BLaER1 (cell line): ENCODE measurements around the gene C16orf82.

Experiments
- H3K27ac ChIP-seq: shearing (Covaris generic); formaldehyde crosslinking; 2 replicates; pipeline ENCODE4 v1.8.1; 2022
- H3K27me3 ChIP-seq: shearing (Covaris generic); formaldehyde crosslinking; 2 replicates; pipeline ENCODE4 v1.8.1; 2022
- H3K36me3 ChIP-seq: shearing (Covaris generic); formaldehyde crosslinking; 2 replicates; pipeline ENCODE4 v1.8.1; 2022
- H3K4me1 ChIP-seq: shearing (Covaris generic); formaldehyde crosslinking; 2 replicates; pipeline ENCODE4 v1.8.1; 2022
- H3K4me2 ChIP-seq: shearing (Covaris generic); formaldehyde crosslinking; 2 replicates; pipeline ENCODE4 v1.8.1; 2022
- H3K4me3 ChIP-seq: shearing (Covaris generic); formaldehyde crosslinking; 2 replicates; pipeline ENCODE4 v1.8.1; 2022
- H3K9ac ChIP-seq: shearing (Covaris generic); formaldehyde crosslinking; 2 replicates; pipeline ENCODE4 v1.8.1; 2022
- H3K9me3 ChIP-seq: shearing (Covaris generic); formaldehyde crosslinking; 2 replicates; pipeline ENCODE4 v1.8.1; 2022
- H4K20me1 ChIP-seq: shearing (Covaris generic); formaldehyde crosslinking; 2 replicates; pipeline ENCODE4 v1.8.1; 2022
- Cebpa-rat ChIP-seq: shearing (Covaris generic); IDR thresholded peaks from 2 replicates; pipeline ENCODE4 v1.8.1; 2022

The C16orf82 gene

DNA sequence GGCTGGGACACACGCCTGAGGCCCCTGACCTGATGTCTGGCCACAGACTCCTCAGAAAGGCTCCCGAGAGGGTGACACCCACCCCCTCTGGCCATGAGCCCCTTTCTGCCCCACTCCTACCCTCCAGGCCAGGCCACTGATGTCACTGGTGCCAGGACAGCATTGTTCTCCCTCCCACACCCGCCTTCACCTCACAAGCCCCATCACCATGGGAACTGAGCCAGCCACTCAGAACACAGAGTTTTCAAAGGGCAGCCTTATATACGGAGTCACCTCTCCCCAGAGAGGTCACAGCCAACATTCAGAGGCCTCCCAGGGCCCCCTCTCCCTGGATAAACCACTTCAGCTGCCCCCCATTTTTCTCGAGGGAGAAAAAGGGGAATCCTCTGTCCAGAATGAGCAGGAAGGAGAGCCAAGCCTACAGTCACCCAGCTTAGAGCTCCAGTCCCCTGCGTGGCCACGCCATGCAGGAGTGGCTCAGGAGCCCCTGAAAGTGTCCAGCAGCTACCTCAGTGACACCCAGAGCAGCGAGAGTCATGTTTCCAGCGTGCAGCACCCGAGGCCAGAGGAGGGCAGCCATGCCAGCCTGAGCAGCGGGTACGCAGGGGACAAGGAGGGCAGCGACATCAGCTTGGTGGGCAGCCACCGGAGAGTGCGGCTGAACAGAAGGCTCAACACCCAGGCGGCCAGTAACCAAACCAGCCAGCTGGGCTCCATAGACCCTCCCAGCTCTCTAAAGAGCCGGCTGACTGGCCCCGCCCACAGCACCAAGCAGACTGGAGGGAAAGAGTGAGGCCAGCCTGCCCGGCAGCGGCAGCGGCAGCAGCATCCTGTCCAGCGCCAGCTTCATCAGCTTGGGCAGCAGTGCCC is at the start of gene C16orf82:
TSS of gene C16orf82 (plus strand) at position 260 of the 870 bp plus-strand sequence.
- no peak for TF ChIP-seq Cebpa-rat
- Histone ChIP-seq H3K4me3 (no peak within 1 kb of the TSS), H4K20me1 (no peaks in the 10 kb centered on the region), H3K4me1 (no peaks in the 10 kb centered on the region), H3K9ac (no peak within 1 kb of the TSS), H3K27me3 (no peaks in the 10 kb centered on the region), H3K4me2 (no peak within 1 kb of the TSS), H3K27ac (no peak within 1 kb of the TSS), H3K36me3 (no peaks in the 10 kb centered on the region), H3K9me3 (0 out of 2 replicates have a peak, but pooled peaks cover 5% of the 10 kb centered on the region)

- Histone ChIP-seq H3K4me1 (no peaks in the 10 kb centered on the region), H3K27me3 (no peaks in the 10 kb centered on the region), H3K27ac (no peak overlapping the region), H3K4me3 (no peak overlapping the region), H3K9ac (no peak overlapping the region), H3K36me3 (no peaks in the 10 kb centered on the region), H3K4me2 (no peak overlapping the region), H3K9me3 (peaks cover 35% of the 10 kb centered on the region), H4K20me1 (no peaks in the 10 kb centered on the region)
- no peak for TF ChIP-seq Cebpa-rat
Observed at GRCh38 chr16:27020031-27020430, 46.7 kb upstream of the C16orf82 start.

- no peak overlapping the region for H3K9ac ChIP-seq
- peaks cover 31% of the 10 kb centered on the region for H3K9me3 ChIP-seq
- H4K20me1 ChIP-seq = no peaks in the 10 kb centered on the region
- no peak overlapping the region for H3K4me2 ChIP-seq
- H3K4me1 ChIP-seq = no peaks in the 10 kb centered on the region
- no peak for TF ChIP-seq Cebpa-rat
- H3K27me3 ChIP-seq = no peaks in the 10 kb centered on the region
- no peaks in the 10 kb centered on the region for H3K36me3 ChIP-seq
- H3K27ac ChIP-seq = no peak overlapping the region
- no peak overlapping the region for H3K4me3 ChIP-seq
Observed at GRCh38 chr16:27024010-27024409, 42.7 kb upstream of the C16orf82 start.

DNA sequence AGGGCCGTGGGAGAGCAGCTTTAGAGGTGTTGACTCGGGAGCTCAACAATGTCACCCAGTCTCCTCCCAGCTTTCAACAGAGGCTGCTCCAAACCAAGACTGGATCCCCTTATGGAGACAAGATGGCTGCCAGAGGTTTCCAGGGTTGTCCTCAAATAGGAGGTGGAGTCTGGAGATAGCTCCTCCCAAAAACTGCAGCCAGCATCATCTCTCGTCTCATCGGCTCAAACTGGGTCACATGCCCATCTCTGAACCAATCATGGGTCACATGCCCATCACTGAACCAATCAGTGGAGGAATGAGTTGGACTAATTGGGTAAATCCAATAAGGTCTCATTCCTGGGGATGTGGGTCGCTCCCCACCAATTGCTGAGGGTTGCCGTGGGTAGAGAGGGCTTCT is 41.1 kb upstream of the C16orf82 start:
- H3K4me1 ChIP-seq = no peaks in the 10 kb centered on the region
- no peak overlapping the region for H3K27ac ChIP-seq
- no peak for TF ChIP-seq Cebpa-rat
- H4K20me1 ChIP-seq = no peaks in the 10 kb centered on the region
- H3K27me3 ChIP-seq = no peaks in the 10 kb centered on the region
- H3K36me3 ChIP-seq = no peaks in the 10 kb centered on the region
- peaks cover 23% of the 10 kb centered on the region for H3K9me3 ChIP-seq
- H3K9ac ChIP-seq = no peak overlapping the region
- H3K4me3 ChIP-seq = no peak overlapping the region
- H3K4me2 ChIP-seq = no peak overlapping the region

- no peaks in the 10 kb centered on the region for H3K4me1 ChIP-seq
- no peak overlapping the region for H3K27ac ChIP-seq
- peaks cover 18% of the 10 kb centered on the region for H3K9me3 ChIP-seq
- no peak overlapping the region for H3K4me2 ChIP-seq
- TF ChIP-seq Cebpa-rat = no peak
- H3K36me3 ChIP-seq = no peaks in the 10 kb centered on the region
- H3K27me3 ChIP-seq = no peaks in the 10 kb centered on the region
- H4K20me1 ChIP-seq = no peaks in the 10 kb centered on the region
- H3K4me3 ChIP-seq = no peak overlapping the region
- no peak overlapping the region for H3K9ac ChIP-seq
Observed at GRCh38 chr16:27027971-27028370, 38.8 kb upstream of the C16orf82 start.

DNA sequence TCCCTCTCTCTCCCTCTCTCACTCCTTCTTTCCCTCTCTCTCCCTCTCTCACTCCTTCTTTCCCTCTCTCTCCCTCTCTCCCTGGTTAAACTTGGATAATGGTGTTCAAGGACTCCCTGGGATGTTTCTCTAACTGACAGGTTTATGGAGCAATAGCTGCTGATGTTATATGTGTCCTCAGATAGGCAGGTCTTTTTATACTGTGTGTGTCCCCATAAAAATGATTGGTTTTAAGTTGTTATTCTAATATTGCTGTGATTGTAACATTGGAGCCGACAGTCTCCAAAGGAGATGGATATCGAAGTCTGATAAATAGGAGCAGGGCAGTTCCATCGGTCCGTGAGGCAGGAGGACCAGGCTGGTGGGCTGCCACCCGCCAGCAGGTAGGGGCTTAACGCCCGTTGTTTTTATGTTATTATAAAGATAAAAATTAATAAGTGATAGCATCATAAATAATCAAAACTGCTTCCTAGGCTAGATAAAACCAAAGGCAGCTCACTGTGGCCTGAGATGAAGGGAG is 38.1 kb upstream of the C16orf82 start:
- TF ChIP-seq Cebpa-rat = no peak
- Histone ChIP-seq H3K36me3 (no peaks in the 10 kb centered on the region), H3K4me2 (no peak overlapping the region), H3K27me3 (no peaks in the 10 kb centered on the region), H3K4me3 (no peak overlapping the region), H4K20me1 (no peaks in the 10 kb centered on the region), H3K27ac (no peak overlapping the region), H3K9me3 (peaks cover 11% of the 10 kb centered on the region; the same call in 1 of the 2 replicates), H3K9ac (no peak overlapping the region), H3K4me1 (no peaks in the 10 kb centered on the region)

- Histone ChIP-seq H3K4me2 (no peak overlapping the region), H3K27me3 (no peaks in the 10 kb centered on the region), H3K36me3 (no peaks in the 10 kb centered on the region), H3K4me3 (no peak overlapping the region), H4K20me1 (no peaks in the 10 kb centered on the region), H3K27ac (no peak overlapping the region), H3K9ac (no peak overlapping the region), H3K4me1 (no peaks in the 10 kb centered on the region), H3K9me3 (peaks cover 2% of the 10 kb centered on the region; the same call in 1 of the 2 replicates)
- TF ChIP-seq Cebpa-rat = no peak
Observed at GRCh38 chr16:27029525-27029924, 37.2 kb upstream of the C16orf82 start.

DNA sequence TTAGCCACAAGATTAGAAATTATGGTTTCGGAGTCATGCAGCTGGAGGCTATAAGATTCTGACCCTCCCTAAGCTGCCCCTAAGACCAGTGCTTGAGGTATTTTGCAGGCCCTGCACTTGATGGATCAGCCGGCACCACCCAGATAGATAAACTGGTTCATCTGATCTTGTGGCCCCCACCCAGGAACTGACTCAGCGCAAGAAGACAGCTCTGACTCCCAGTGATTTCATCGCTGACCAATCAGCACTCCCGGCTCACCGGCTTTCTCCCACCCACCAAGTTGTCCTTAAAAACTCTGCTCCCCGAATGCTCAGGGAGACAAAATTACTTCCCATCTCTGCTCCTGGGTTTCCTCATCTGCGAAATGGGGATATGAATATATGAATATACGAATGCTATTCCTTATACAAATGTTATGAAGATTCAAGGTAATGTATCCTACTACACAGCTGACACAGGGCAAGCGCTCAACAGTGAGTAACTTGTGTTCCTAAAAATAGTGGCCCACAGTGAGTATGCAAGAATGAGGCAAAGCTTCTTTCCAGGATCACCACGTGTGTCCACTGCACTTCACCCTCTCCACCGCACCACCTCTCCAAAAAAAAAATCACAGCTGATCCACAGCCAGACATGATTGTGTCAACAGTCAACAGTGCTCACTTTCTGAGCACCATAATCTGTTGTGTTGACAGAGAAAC is 33.3 kb upstream of the C16orf82 start:
- H4K20me1 ChIP-seq = no peaks in the 10 kb centered on the region
- no peak overlapping the region for H3K27ac ChIP-seq
- H3K4me3 ChIP-seq = no peak overlapping the region
- no peaks in the 10 kb centered on the region for H3K27me3 ChIP-seq
- H3K36me3 ChIP-seq = no peaks in the 10 kb centered on the region
- no peak overlapping the region for H3K9ac ChIP-seq
- H3K4me1 ChIP-seq = no peaks in the 10 kb centered on the region
- H3K9me3 ChIP-seq = no peaks in the 10 kb centered on the region
- no peak overlapping the region for H3K4me2 ChIP-seq
- no peak for TF ChIP-seq Cebpa-rat

DNA sequence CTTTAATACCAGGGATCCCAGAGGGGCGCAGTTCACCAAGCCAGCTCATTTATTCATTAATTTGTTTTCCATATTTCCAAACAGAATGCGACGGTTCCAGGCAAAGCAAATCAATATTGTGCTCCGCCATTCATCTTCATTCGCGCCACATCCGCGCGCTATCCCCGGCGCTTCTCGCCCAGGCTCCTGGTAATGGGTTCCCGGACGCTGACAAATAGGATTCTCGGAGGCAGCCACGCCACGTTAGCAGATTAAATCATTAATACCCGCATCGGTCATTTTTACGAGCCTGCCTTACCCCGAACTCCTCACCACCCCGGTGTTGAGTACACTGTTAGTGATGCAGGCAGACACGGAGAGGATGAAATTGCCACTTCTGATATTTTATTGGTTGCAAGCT is 26.0 kb upstream of the C16orf82 start:
- no peak overlapping the region for H3K4me3 ChIP-seq
- no peak overlapping the region for H3K4me2 ChIP-seq
- no peaks in the 10 kb centered on the region for H3K4me1 ChIP-seq
- no peak overlapping the region for H3K9ac ChIP-seq
- no peaks in the 10 kb centered on the region for H4K20me1 ChIP-seq
- no peak overlapping the region for H3K27ac ChIP-seq
- no peaks in the 10 kb centered on the region for H3K27me3 ChIP-seq
- no peak for TF ChIP-seq Cebpa-rat
- no peaks in the 10 kb centered on the region for H3K36me3 ChIP-seq
- H3K9me3 ChIP-seq = peaks cover 12% of the 10 kb centered on the region; the same call in 1 of the 2 replicates

- H3K4me1 ChIP-seq = no peaks in the 10 kb centered on the region
- H4K20me1 ChIP-seq = no peaks in the 10 kb centered on the region
- no peak overlapping the region for H3K27ac ChIP-seq
- H3K27me3 ChIP-seq = no peaks in the 10 kb centered on the region
- TF ChIP-seq Cebpa-rat = no peak
- H3K9me3 ChIP-seq = 0 out of 2 replicates have a peak, but pooled peaks cover 6% of the 10 kb centered on the region
- no peaks in the 10 kb centered on the region for H3K36me3 ChIP-seq
- H3K9ac ChIP-seq = no peak overlapping the region
- H3K4me2 ChIP-seq = no peak overlapping the region
- no peak overlapping the region for H3K4me3 ChIP-seq
Observed at GRCh38 chr16:27046958-27047518, 19.7 kb upstream of the C16orf82 start.
